HepG2 (cell line): ENCODE data around the gene NIPAL3. TPM values are rescaled to one million over a fixed set of nuclear protein-coding genes. Genes with fewer than 3 reads are reported as not detected.
A peak's percentile ranks its signal among the peaks of the same experiment; 100 is the strongest.

Source experiments
- ATAC-seq: fragments of 200-7000 bp; cut with Tn5 transposase; 3 replicates; pipeline ENCODE4 v1.9.1; 2020; ENCODE audit warnings: mild to moderate bottlenecking, moderate library complexity
- BruUV-seq: library from RNA; stranded (reverse); fragments of 400-500 nt; replicated peaks from 2 replicates; lab custom pipeline; 2021; lab: Mats Ljungman, UMichigan
- CTCF ChIA-PET: fragments of 300-600 bp; formaldehyde crosslinking; extraction: SDS; loops from one replicate; lab custom pipeline; 2021; ENCODE audit warnings: low total read pairs, inconsistent platforms, low intra/inter-chr PET ratio; lab: Yijun Ruan, JAX
- POLR2A ChIA-PET: fragments of 350-600 bp; sonication (Branson Sonifier 250); formaldehyde crosslinking; loops from one replicate; lab custom pipeline; 2020; ENCODE audit warnings: antibody characterized with exemption, inconsistent platforms; lab: Yijun Ruan, JAX
- DNase-seq: peaks from one replicate; pipeline ENCODE4 v3.0.0-alpha.2; 2015; ENCODE audit warnings: low spot score
- FAIRE-seq: peaks from 3 replicates; lab custom pipeline; 2011; peaks lifted over from hg19 to GRCh38; lab: Jason Lieb, UNC
- H2AFZ ChIP-seq: one replicate; pipeline ENCODE4 v1.6.1; 2011; ENCODE audit warnings: low read length, inconsistent platforms
- H3K27ac ChIP-seq: fragments of 300-600 bp; 3 replicates; pipeline ENCODE4 v1.8.0; 2011; ENCODE audit warnings: mixed run types, mild to moderate bottlenecking, mixed read lengths, low read length, inconsistent platforms; ENCODE audit not compliant: insufficient read depth; ENCODE audit errors: extremely low read length
- H3K27me3 ChIP-seq, 2 experiments: fragments of 200-600 bp in 1 of 2; 2 replicates in 1 of 2; 3 replicates in 1 of 2; pipeline versions ENCODE4 v1.6.0 to v1.8.0; 2011; ENCODE audit warnings: low read length in 2 of 2, mild to moderate bottlenecking in 2 of 2, moderate library complexity in 2 of 2, inconsistent platforms in 1 of 2; ENCODE audit not compliant: insufficient read depth in 2 of 2, control insufficient read depth in 1 of 2
- H3K36me3 ChIP-seq, 2 experiments: fragments of 200-600 bp in 1 of 2; replicated peaks in 1 of 2; 2 replicates in 1 of 2; 3 replicates in 1 of 2; pipeline versions ENCODE4 v1.5.1 to v1.8.0; 2011; ENCODE audit warnings: low read length in 2 of 2, inconsistent platforms in 1 of 2; ENCODE audit not compliant: insufficient read depth in 2 of 2, control insufficient read depth in 1 of 2
- H3K4me1 ChIP-seq: 2 replicates; pipeline ENCODE4 v1.5.1; 2012; ENCODE audit warnings: low read length, inconsistent platforms; ENCODE audit not compliant: insufficient read depth
- H3K4me2 ChIP-seq: 2 replicates; pipeline ENCODE4 v1.6.0; 2011; ENCODE audit warnings: low read depth, low read length, inconsistent platforms
- H3K4me3 ChIP-seq, 3 experiments: fragments of 200-600 bp in 1 of 3; sonication (generic), shearing (Covaris generic) in 1 of 3; replicated peaks in 1 of 3; 2 replicates each; pipeline ENCODE4 v1.5.1; 2011 to 2016; ENCODE audit warnings: low read length in 3 of 3, inconsistent platforms in 2 of 3, low read depth in 2 of 3, mild to moderate bottlenecking in 2 of 3, control low read depth in 1 of 3, mixed read lengths in 1 of 3; ENCODE audit not compliant: insufficient read depth in 1 of 3
- H3K79me2 ChIP-seq: one replicate; pipeline ENCODE4 v1.6.1; 2011; ENCODE audit warnings: low read length, inconsistent platforms; ENCODE audit not compliant: insufficient read depth
- H3K9ac ChIP-seq: 2 replicates; pipeline ENCODE4 v1.6.0; 2011; ENCODE audit warnings: mild to moderate bottlenecking, low read depth, low read length, inconsistent platforms; ENCODE audit not compliant: insufficient read depth
- H3K9me3 ChIP-seq: 2 replicates; pipeline ENCODE4 v1.5.1; 2012; ENCODE audit warnings: mild to moderate bottlenecking, low read length
- H4K20me1 ChIP-seq: 2 replicates; pipeline ENCODE4 v1.6.0; 2011; ENCODE audit warnings: inconsistent platforms, mild to moderate bottlenecking, low read length, moderate library complexity; ENCODE audit not compliant: insufficient read depth
- ERF ChIP-seq: IDR thresholded peaks from 2 replicates; pipeline ENCODE4 v1.6.1; 2018; ENCODE audit warnings: missing biosample characterization, missing genetic modification reagents
- KDM5B ChIP-seq: sonication (generic); formaldehyde crosslinking; IDR thresholded peaks from 2 replicates; pipeline ENCODE4 v1.4.0; 2020; ENCODE audit warnings: missing genetic modification reagents, mild to moderate bottlenecking, borderline replicate concordance
- MAZ ChIP-seq, 2 experiments: sonication (generic) in 1 of 2; formaldehyde crosslinking in 1 of 2; IDR thresholded peaks; 2 replicates each; pipeline versions ENCODE4 v1.5.0 to v1.6.1; 2012 to 2020; ENCODE audit warnings: low read depth in 2 of 2, mild to moderate bottlenecking in 2 of 2, borderline replicate concordance in 1 of 2, improper control_type of control experiment in 1 of 2, low read length in 1 of 2, missing genetic modification reagents in 1 of 2, moderate library complexity in 1 of 2
- RNF219 ChIP-seq: sonication (generic); formaldehyde crosslinking; IDR thresholded peaks from 2 replicates; pipeline ENCODE4 v1.5.0; 2020; ENCODE audit warnings: mild to moderate bottlenecking, missing genetic modification reagents
- ZNF567 ChIP-seq: sonication (generic); formaldehyde crosslinking; IDR thresholded peaks from 2 replicates; pipeline ENCODE4 v1.8.1; 2023; ENCODE audit warnings: mild to moderate bottlenecking, missing genetic modification reagents, borderline replicate concordance
- ZNF768 ChIP-seq: sonication (generic); formaldehyde crosslinking; IDR thresholded peaks from 2 replicates; pipeline ENCODE4 v1.4.0; 2020; ENCODE audit warnings: missing genetic modification reagents
- WGBS: methylation state at CpG from one replicate; pipeline ENCODE4 v1.1.6; 2017; ENCODE audit warnings: low lambda C conversion rate; 5-methylcytosine and 5-hydroxymethylcytosine counted together
- in situ Hi-C: cut with HindIII; loops from 2 replicates; pipeline ENCODE4 v1.10.0; 2017; ENCODE audit warnings: low pct_unique_long_range_greater_than_20kb; ENCODE audit not compliant: extremely low pct_ligation_motif_present
- intact Hi-C: fragments of 100-400 bp; cut with micrococcal nuclease; formaldehyde crosslinking; loops from one replicate; pipeline ENCODE4 v1.10.0; 2022; ENCODE audit not compliant: unreplicated experiment
- polyA plus RNA-seq, 8 experiments: library from polyadenylated mRNA; depleted of rRNA in 3 of 8; stranded (reverse) in 7 of 8; unstranded in 1 of 8; fragments of >200 nt; fragmentation: Illumina TruSeq in 4 of 8; extraction: Trizol in 4 of 8; gene quantifications; 2 replicates each; pipeline versions ENCODE4 v1.2.1 to v1.2.3, GENCODE V29; 2011 to 2016; ENCODE audit warnings: low read depth in 4 of 8, missing spikeins in 1 of 8, mixed read lengths in 1 of 8; ENCODE audit not compliant: insufficient read depth in 1 of 8
- total RNA-seq, 5 experiments: library from RNA; depleted of rRNA; stranded (reverse); fragments of >200 nt; fragmentation: Illumina TruSeq; extraction: Trizol; gene quantifications; 2 replicates each; pipeline ENCODE4 v1.2.3, GENCODE V29; 2016; ENCODE audit warnings: low read depth in 1 of 5

The NIPAL3 gene
- total and polyA plus RNA-seq, 2 of the 13 experiments (the other 11 are each of a cell fraction or from before 2014, with no cell fraction given) = 5.6 to 8.6 TPM

- ChIA-PET POLR2A (no interaction called here), CTCF (no interaction called here)
- DNase-seq (no peak), FAIRE-seq (no peak), ATAC-seq (no peak)
- Histone ChIP-seq H3K4me3 (no peak overlapping the region), H3K9ac (no peak overlapping the region), H2AFZ (no peak overlapping the region), H3K4me1 (no peaks in the 10 kb centered on the region), H3K79me2 (no peaks in the 10 kb centered on the region), H3K27ac (no peak overlapping the region), H3K4me2 (no peak overlapping the region)
- 95% methylated on average over 5 of the region's 5 CpGs for WGBS
- intact Hi-C loops (no loop called here), in situ Hi-C loops (no loop called here)
- no TSS peak for BruUV-seq
- TF ChIP-seq ZNF768 (CRISPR knock-in tag) (peak; percentile 52; the same call in 1 of the 2 replicates), KDM5B (CRISPR knock-in tag) (no peak)
- TF ChIP-seq, all 625 proteins: peak for 1
- Histone ChIP-seq H3K27me3 (no peaks in the 10 kb centered on the region), H3K9me3 (no peaks in the 10 kb centered on the region), H3K36me3 (peaks cover 0 to 8% of the 10 kb centered on the region in 2 experiments; a peak in 3 of 5 replicates), H4K20me1 (no peaks in the 10 kb centered on the region)
Measured at GRCh38 chr1:24450857-24451397, 35.3 kb downstream of the NIPAL3 start.

DNA sequence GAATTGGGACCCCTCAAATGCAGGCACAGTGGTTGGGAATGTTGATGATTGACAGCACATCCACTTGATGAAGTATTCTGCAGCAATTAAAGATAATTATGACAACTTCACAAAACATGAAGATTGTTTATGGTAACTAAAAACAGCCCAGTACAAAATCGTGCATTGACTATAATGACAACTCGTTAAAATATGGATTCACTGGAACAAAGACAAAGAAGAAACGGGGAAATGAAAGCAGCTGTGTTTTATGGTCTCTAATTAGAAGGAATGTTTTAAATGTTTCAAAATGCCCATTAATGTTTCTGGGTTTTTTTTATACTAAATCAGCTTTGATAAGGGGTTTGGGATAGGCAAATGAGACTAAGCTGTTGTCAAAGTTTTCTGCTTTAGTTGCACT lies 36.1 kb downstream of the NIPAL3 start:
- FAIRE-seq (no peak), DNase-seq (no peak), ATAC-seq (no peak)
- Histone ChIP-seq H3K9me3 (no peaks in the 10 kb centered on the region), H3K79me2 (no peaks in the 10 kb centered on the region), H3K27ac (no peak overlapping the region), H3K27me3 (no peaks in the 10 kb centered on the region), H3K36me3 (peaks cover 0 to 8% of the 10 kb centered on the region in 2 experiments; a peak in 3 of 5 replicates), H3K9ac (no peak overlapping the region), H3K4me3 (no peak overlapping the region), H2AFZ (no peak overlapping the region), H3K4me2 (no peak overlapping the region), H3K4me1 (no peaks in the 10 kb centered on the region), H4K20me1 (no peaks in the 10 kb centered on the region)
- ChIA-PET POLR2A (no interaction called here), CTCF (no interaction called here)
- intact Hi-C loops = no loop called here
- WGBS = 88% methylated on average over 3 of the region's 3 CpGs
- BruUV-seq = no TSS peak
- in situ Hi-C loops = no loop called here
- TF ChIP-seq ERF (CRISPR knock-in tag) (no peak), MAZ (IDR thresholded peaks at IDR 0.05; ENCODE audit: borderline replicate concordance, low read depth, low read length) (no peak), MAZ (CRISPR knock-in tag; IDR thresholded peaks at IDR 0.05; ENCODE audit: low read depth) (no peak), RNF219 (CRISPR knock-in tag) (no peak), ZNF567 (CRISPR knock-in tag) (no peak)
